H1 (cell line): ENCODE data around the gene TOMM34. TPM values are rescaled to one million over a fixed set of nuclear protein-coding genes. Genes with fewer than 3 reads are reported as not detected.

Experiments
- CTCF ChIA-PET: fragments of 300-600 bp; sonication (Branson Sonifier 250); formaldehyde crosslinking; loops from one replicate; lab custom pipeline; 2021; ENCODE audit not compliant: partially characterized antibody; lab: Charles Lee
- POLR2A ChIA-PET: fragments of 300-600 bp; sonication (Branson Sonifier 250); formaldehyde crosslinking; loops from one replicate; lab custom pipeline; 2021; ENCODE audit warnings: inconsistent platforms; ENCODE audit not compliant: partially characterized antibody; lab: Charles Lee
- DNase-seq, 2 experiments: peaks; one replicate each; pipeline versions ENCODE4 v3.0.0 to v3.0.0-alpha.2; 2010 to 2022; ENCODE audit warnings: low spot score in 2 of 2, low read depth in 1 of 2, mixed read lengths in 1 of 2
- FAIRE-seq: peaks from 2 replicates; lab custom pipeline; 2011; peaks lifted over from hg19 to GRCh38; lab: Jason Lieb, UNC
- H2AFZ ChIP-seq: 2 replicates; pipeline ENCODE4 v1.8.1; 2012; ENCODE audit warnings: low read length, inconsistent platforms
- H2AK5ac ChIP-seq: 2 replicates; pipeline ENCODE4 v1.6.1; 2013; ENCODE audit warnings: low read depth, low read length
- H2BK120ac ChIP-seq: replicated peaks from 2 replicates; pipeline ENCODE3; 2013; ENCODE audit warnings: low read depth, low read length, inconsistent platforms
- H2BK12ac ChIP-seq: 2 replicates; pipeline ENCODE4 v1.6.1; 2013; ENCODE audit warnings: low read depth, low read length
- H2BK15ac ChIP-seq: 2 replicates; pipeline ENCODE4 v1.6.1; 2013; ENCODE audit warnings: low read length
- H2BK20ac ChIP-seq: 2 replicates; pipeline ENCODE4 v1.6.1; 2013; ENCODE audit warnings: low read length
- H2BK5ac ChIP-seq: 2 replicates; pipeline ENCODE4 v1.6.1; 2013; ENCODE audit warnings: low read depth, low read length
- H3K14ac ChIP-seq: 2 replicates; pipeline ENCODE4 v1.6.1; 2013; ENCODE audit warnings: inconsistent platforms; ENCODE audit not compliant: insufficient read length
- H3K18ac ChIP-seq: 2 replicates; pipeline ENCODE4 v1.6.1; 2013; ENCODE audit warnings: low read length; ENCODE audit errors: extremely low read depth
- H3K23ac ChIP-seq: 2 replicates; pipeline ENCODE4 v1.6.1; 2013; ENCODE audit warnings: inconsistent platforms; ENCODE audit not compliant: insufficient read length
- H3K23me2 ChIP-seq: 2 replicates; pipeline ENCODE4 v1.6.1; 2013; ENCODE audit warnings: low read depth, low read length
- H3K27ac ChIP-seq: 2 replicates; pipeline ENCODE4 v1.6.1; 2011; ENCODE audit warnings: low read depth, low read length, inconsistent platforms
- H3K27me3 ChIP-seq, 4 experiments: replicated peaks in 1 of 4; 1 replicate in 1 of 4; 2 replicates in 3 of 4; pipeline versions ENCODE4 v1.6.1 to v1.8.1; 2011 to 2013; ENCODE audit warnings: low read length in 3 of 4, mild to moderate bottlenecking in 3 of 4, inconsistent platforms in 2 of 4, mixed read lengths in 2 of 4, moderate library complexity in 1 of 4; ENCODE audit not compliant: control insufficient read depth in 3 of 4, insufficient read depth in 3 of 4; ENCODE audit errors: extremely low read depth in 1 of 4
- H3K36me3 ChIP-seq, 4 experiments: 2 replicates each; pipeline versions ENCODE4 v1.6.1 to v1.8.1; 2011 to 2013; ENCODE audit warnings: mild to moderate bottlenecking in 4 of 4, low read length in 3 of 4, moderate library complexity in 2 of 4, control low read depth in 1 of 4, inconsistent platforms in 1 of 4; ENCODE audit not compliant: insufficient read depth in 4 of 4, control insufficient read depth in 2 of 4
- H3K4ac ChIP-seq: replicated peaks from 2 replicates; pipeline ENCODE3; 2013; ENCODE audit warnings: low read length, low read depth, mixed read lengths, inconsistent platforms; ENCODE audit not compliant: insufficient read length
- H3K4me1 ChIP-seq, 4 experiments: replicated peaks in 1 of 4; 1 replicate in 1 of 4; 2 replicates in 3 of 4; pipeline versions ENCODE4 v1.6.1 to v1.8.1; 2011 to 2013; ENCODE audit warnings: low read length in 3 of 4, inconsistent platforms in 2 of 4, mixed read lengths in 1 of 4; ENCODE audit not compliant: insufficient read depth in 4 of 4, control insufficient read depth in 3 of 4
- H3K4me2 ChIP-seq, 2 experiments: 2 replicates each; pipeline versions ENCODE4 v1.6.1 to v1.8.1; 2011 to 2013; ENCODE audit warnings: low read depth in 2 of 2, low read length in 2 of 2, control low read depth in 1 of 2, inconsistent platforms in 1 of 2, mild to moderate bottlenecking in 1 of 2; ENCODE audit not compliant: insufficient read depth in 1 of 2
- H3K4me3 ChIP-seq, 4 experiments: fragments of 200-600, 300-600 bp in 1 of 4; sonication (generic), shearing (Covaris generic), sonication (Bioruptor Twin) in 1 of 4; 2 replicates each; pipeline versions ENCODE4 v1.5.1 to v1.8.1; 2011 to 2016; ENCODE audit warnings: low read length in 4 of 4, low read depth in 3 of 4, control low read depth in 2 of 4, inconsistent platforms in 2 of 4, mild to moderate bottlenecking in 2 of 4, mixed read lengths in 1 of 4, moderate library complexity in 1 of 4; ENCODE audit not compliant: insufficient read depth in 2 of 4; ENCODE audit errors: extremely low read depth in 1 of 4
- H3K56ac ChIP-seq: replicated peaks from 2 replicates; pipeline ENCODE3; 2013; ENCODE audit warnings: low read depth, mild to moderate bottlenecking, mixed read lengths, low read length, inconsistent platforms; ENCODE audit not compliant: insufficient read length
- H3K79me1 ChIP-seq: 2 replicates; pipeline ENCODE4 v1.6.1; 2013; ENCODE audit warnings: low read depth, low read length, control low read depth
- H3K79me2 ChIP-seq, 2 experiments: 2 replicates each; pipeline versions ENCODE4 v1.6.1 to v1.8.1; 2012 to 2013; ENCODE audit warnings: low read length in 2 of 2, mild to moderate bottlenecking in 2 of 2, inconsistent platforms in 1 of 2; ENCODE audit not compliant: insufficient read depth in 2 of 2, control insufficient read depth in 1 of 2
- H3K9ac ChIP-seq, 4 experiments: replicated peaks in 1 of 4; 1 replicate in 1 of 4; 2 replicates in 3 of 4; pipeline versions ENCODE4 v1.6.1 to v1.8.1; 2011 to 2013; ENCODE audit warnings: low read depth in 3 of 4, low read length in 3 of 4, control low read depth in 2 of 4, mild to moderate bottlenecking in 2 of 4, moderate library complexity in 2 of 4, inconsistent platforms in 1 of 4; ENCODE audit errors: extremely low read depth in 1 of 4
- H3K9me3 ChIP-seq, 2 experiments: 2 replicates each; pipeline versions ENCODE4 v1.6.1 to v1.8.1; 2012 to 2013; ENCODE audit warnings: mild to moderate bottlenecking in 2 of 2, moderate library complexity in 2 of 2, control low read depth in 1 of 2, inconsistent platforms in 1 of 2, low read depth in 1 of 2, low read length in 1 of 2, mixed read lengths in 1 of 2; ENCODE audit not compliant: insufficient read depth in 2 of 2
- H4K20me1 ChIP-seq, 2 experiments: replicated peaks in 1 of 2; 2 replicates each; pipeline versions ENCODE3 to v1.8.1; 2011 to 2013; ENCODE audit warnings: inconsistent platforms in 2 of 2, low read length in 2 of 2, mild to moderate bottlenecking in 1 of 2; ENCODE audit not compliant: insufficient read depth in 2 of 2, control insufficient read depth in 1 of 2
- H4K5ac ChIP-seq: 2 replicates; pipeline ENCODE4 v1.6.1; 2013; ENCODE audit warnings: low read length, low read depth, mixed read lengths, inconsistent platforms; ENCODE audit not compliant: insufficient read length
- H4K8ac ChIP-seq: 2 replicates; pipeline ENCODE4 v1.8.0; 2013; ENCODE audit warnings: mild to moderate bottlenecking, moderate library complexity, low read length, inconsistent platforms; ENCODE audit not compliant: insufficient read depth; ENCODE audit errors: extremely low read depth
- H4K91ac ChIP-seq: replicated peaks from 2 replicates; pipeline ENCODE3; 2013; ENCODE audit warnings: low read length, mixed read lengths, inconsistent platforms; ENCODE audit not compliant: insufficient read length
- BCL11A ChIP-seq, 2 experiments: IDR thresholded peaks; one replicate each; pipeline ENCODE4 v1.6.1; 2011; ENCODE audit warnings: low read depth in 2 of 2, low read length in 2 of 2, mild to moderate bottlenecking in 2 of 2
- CBX8 ChIP-seq: fragments of 300-800, 300-1000 bp; sonication (generic); IDR thresholded peaks from 2 replicates; pipeline ENCODE4 v1.7.1; 2016; ENCODE audit warnings: low read depth, low read length, borderline replicate concordance
- CHD1 ChIP-seq: IDR thresholded peaks from 2 replicates; pipeline ENCODE4 v1.6.1; 2012; ENCODE audit warnings: low read depth, low read length, improper control_type of control experiment
- FOSL1 ChIP-seq: IDR thresholded peaks from 2 replicates; pipeline ENCODE4 v1.6.1; 2011; ENCODE audit warnings: mild to moderate bottlenecking, low read depth, low read length, moderate library complexity; ENCODE audit not compliant: insufficient read depth
- GABPA ChIP-seq: IDR thresholded peaks from 2 replicates; pipeline ENCODE4 v1.6.1; 2011; ENCODE audit warnings: mild to moderate bottlenecking, low read length, moderate library complexity, borderline replicate concordance; ENCODE audit not compliant: insufficient read depth
- HDAC2 ChIP-seq, 2 experiments: fragments of 300-600 bp in 1 of 2; sonication (generic) in 1 of 2; IDR thresholded peaks; 2 replicates each; pipeline ENCODE4 v1.6.1; 2011 to 2012; ENCODE audit warnings: low read depth in 2 of 2, low read length in 2 of 2, mild to moderate bottlenecking in 2 of 2, moderate library complexity in 2 of 2, borderline replicate concordance in 1 of 2, inconsistent platforms in 1 of 2
- POLR2AphosphoS5 ChIP-seq: IDR thresholded peaks from 2 replicates; pipeline ENCODE4 v1.6.1; 2011; ENCODE audit warnings: low read depth, low read length
- SP4 ChIP-seq: IDR thresholded peaks from 2 replicates; pipeline ENCODE4 v1.6.1; 2012; ENCODE audit warnings: low read length, inconsistent platforms
- ZNF274 ChIP-seq: IDR thresholded peaks from 2 replicates; pipeline ENCODE4 v1.7.0; 2012; ENCODE audit warnings: low read length, borderline replicate concordance; ENCODE audit errors: extremely low read depth
- WGBS, 2 experiments: shearing (Covaris generic) in 1 of 2; methylation state at CpG; one replicate each; pipeline versions ENCODE4 v1.1.6 to v1.1.7; 2013 to 2015; ENCODE audit warnings: low lambda C conversion rate in 2 of 2, mixed read lengths in 2 of 2, inconsistent platforms in 1 of 2, low coverage in 1 of 2, missing lambda C conversion rate in 1 of 2; ENCODE audit not compliant: insufficient replicate concordance in 2 of 2, insufficient coverage in 1 of 2, insufficient read length in 1 of 2; ENCODE audit errors: extremely low coverage in 1 of 2, missing lambda C conversion rate in 1 of 2; 5-methylcytosine and 5-hydroxymethylcytosine counted together
- polyA plus RNA-seq, 7 experiments: library from polyadenylated mRNA; depleted of rRNA in 3 of 7; stranded (reverse) in 5 of 7; unstranded in 2 of 7; fragments of >200 nt in 5 of 7; fragments of 200-250 nt in 2 of 7; gene quantifications; 1 replicate in 5 of 7; 2 replicates in 1 of 7; 4 replicates in 1 of 7; pipeline versions ENCODE4 v1.2.1 to v1.2.3, GENCODE V29; 2011 to 2013; ENCODE audit warnings: missing spikeins in 2 of 7, mixed read lengths in 2 of 7
- total RNA-seq: library from RNA; stranded (reverse); fragmentation: NEBNext Ultra II Directional; extraction: Animal tissue kit (Norgen Biotek cat#: 25700); gene quantifications from 2 replicates; pipeline ENCODE4 v1.2.1, GENCODE V29; 2021

The TOMM34 gene
- total and polyA plus RNA-seq, 2 of the 8 experiments (the other 6 are each of a cell fraction or from before 2014, with no cell fraction given): 32.1 to 35.1 TPM

GRCh38 chr20:44948513-44948912, 11.7 kb downstream of the TOMM34 start:
- Histone ChIP-seq H3K56ac (no peak overlapping the region), H3K14ac (no peak overlapping the region), H3K36me3 (peaks cover 9 to 67% (median 48%) of the 10 kb centered on the region in 4 experiments), H2BK5ac (no peak overlapping the region), H3K27ac (no peak overlapping the region), H3K23ac (no peak overlapping the region)
- no peak for DNase-seq
- FAIRE-seq: no peak
- no peak for TF ChIP-seq HDAC2 (IDR thresholded peaks at IDR 0.05; ENCODE audit: borderline replicate concordance in 1 of 2, low read depth in 2 of 2, low read length in 2 of 2)
- no peak for TF ChIP-seq CHD1
- TF ChIP-seq BCL11A (IDR thresholded peaks at IDR 0.05; ENCODE audit: low read depth in 2 of 2, low read length in 2 of 2): no peak
- TF ChIP-seq GABPA: no peak
- TF ChIP-seq SP4: no peak
- TF ChIP-seq POLR2AphosphoS5: no peak
- TF ChIP-seq FOSL1: no peak
- TF ChIP-seq CBX8: no peak
- no peak for TF ChIP-seq ZNF274
- TF ChIP-seq, all 59 proteins: peak for 0
- Histone ChIP-seq H2AK5ac (no peak overlapping the region), H3K18ac (no peak overlapping the region), H3K79me1 (no peaks in the 10 kb centered on the region), H3K4me3 (no peak overlapping the region), H4K8ac (no peak overlapping the region), H3K9me3 (no peaks in the 10 kb centered on the region), H3K4ac (no peak overlapping the region), H2BK20ac (no peak overlapping the region), H3K23me2 (no peaks in the 10 kb centered on the region), H2BK15ac (no peak overlapping the region), H4K5ac (no peak overlapping the region), H2BK120ac (no peak overlapping the region), H3K27me3 (no peaks in the 10 kb centered on the region), H3K9ac (no peak overlapping the region), H2AFZ (no peak overlapping the region), H3K79me2 (no peaks in the 10 kb centered on the region), H3K4me2 (no peak overlapping the region), H4K91ac (no peak overlapping the region), H2BK12ac (no peak overlapping the region), H4K20me1 (peaks cover 2% of the 10 kb centered on the region in 2 experiments), H3K4me1 (no peaks in the 10 kb centered on the region)
- CTCF ChIA-PET: interaction anchor here (1.2 to 1.5 kb wide), 2 partner anchors 41 to 51 kb away, joined by 3 to 5 read pairs; no protein-coding TSS in a partner anchor
- WGBS, 2 experiments: 86% methylated on average over 2 of the region's 2 CpGs; no CpG with 5 or more reads in 1 of the 2 experiments
- POLR2A ChIA-PET: interaction anchor here (0.8 to 1.1 kb wide), 2 partner anchors 13 to 28 kb away, joined by 3 to 4 read pairs; no protein-coding TSS in a partner anchor
